IMR-90 (cell line): Measurements from ENCODE around the gene KDM2A. TPM values are rescaled to one million over a fixed set of nuclear protein-coding genes. Genes with fewer than 3 reads are reported as not detected.

Experiments used
- ATAC-seq: fragments of 200-7000 bp; cut with Tn5 transposase; 2 replicates; pipeline ENCODE4 v1.9.1; 2020; ENCODE audit warnings: low read depth, mild to moderate bottlenecking, moderate library complexity
- BruUV-seq: library from RNA; stranded (reverse); fragments of 400-500 nt; replicated peaks from 2 replicates; lab custom pipeline; 2021; lab: Mats Ljungman, UMichigan
- CTCF ChIA-PET: fragments of 300-600 bp; formaldehyde crosslinking; extraction: SDS; loops from one replicate; lab custom pipeline; 2021; ENCODE audit warnings: antibody characterized with exemption; lab: Yijun Ruan, JAX
- POLR2A ChIA-PET: fragments of 300-600 bp; sonication (Branson Sonifier 250); formaldehyde crosslinking; loops from one replicate; lab custom pipeline; 2022; ENCODE audit warnings: antibody characterized with exemption; ENCODE audit not compliant: unreplicated experiment; lab: Charles Lee
- DNase-seq: peaks from one replicate; pipeline ENCODE4 v3.0.0; 2013
- H2AFZ ChIP-seq: replicated peaks from 2 replicates; pipeline ENCODE3; 2013; ENCODE audit warnings: low read length, mild to moderate bottlenecking; ENCODE audit not compliant: poor library complexity
- H2AK5ac ChIP-seq: 2 replicates; pipeline ENCODE4 v1.6.1; 2013; ENCODE audit warnings: low read depth, low read length, inconsistent platforms
- H2AK9ac ChIP-seq: replicated peaks from 2 replicates; pipeline ENCODE3; 2013; ENCODE audit warnings: mild to moderate bottlenecking, low read depth, low read length, moderate library complexity; ENCODE audit not compliant: poor library complexity
- H2BK120ac ChIP-seq: 2 replicates; pipeline ENCODE4 v1.6.1; 2013; ENCODE audit warnings: low read depth, low read length, inconsistent platforms
- H2BK15ac ChIP-seq: 3 replicates; pipeline ENCODE4 v1.6.1; 2013; ENCODE audit warnings: low read depth, low read length, inconsistent platforms
- H2BK20ac ChIP-seq: 2 replicates; pipeline ENCODE4 v1.6.1; 2013; ENCODE audit warnings: low read depth, mild to moderate bottlenecking, inconsistent platforms, low read length, moderate library complexity
- H2BK5ac ChIP-seq: 2 replicates; pipeline ENCODE4 v1.6.1; 2013; ENCODE audit warnings: mild to moderate bottlenecking, low read depth, low read length, inconsistent platforms; ENCODE audit not compliant: poor library complexity, severe bottlenecking
- H3K14ac ChIP-seq: replicated peaks from 2 replicates; pipeline ENCODE4 v1.6.1; 2013; ENCODE audit warnings: low read depth, low read length, inconsistent platforms
- H3K18ac ChIP-seq: 2 replicates; pipeline ENCODE4 v1.6.1; 2013; ENCODE audit warnings: low read depth, low read length, control low read depth
- H3K23ac ChIP-seq: 2 replicates; pipeline ENCODE4 v1.6.1; 2013; ENCODE audit warnings: low read depth, low read length, inconsistent platforms
- H3K27ac ChIP-seq: 2 replicates; pipeline ENCODE4 v1.5.1; 2013; ENCODE audit warnings: mild to moderate bottlenecking, control low read depth, low read length; ENCODE audit not compliant: insufficient read depth
- H3K27me3 ChIP-seq: 2 replicates; pipeline ENCODE4 v1.6.1; 2013; ENCODE audit warnings: low read length; ENCODE audit not compliant: control insufficient read depth, insufficient read depth
- H3K36me3 ChIP-seq: 2 replicates; pipeline ENCODE4 v1.6.1; 2013; ENCODE audit warnings: low read length, mixed read lengths; ENCODE audit not compliant: control insufficient read depth, insufficient read depth
- H3K4ac ChIP-seq: 2 replicates; pipeline ENCODE4 v1.6.1; 2013; ENCODE audit warnings: low read depth, low read length, inconsistent platforms
- H3K4me1 ChIP-seq: 2 replicates; pipeline ENCODE4 v1.6.1; 2013; ENCODE audit warnings: low read length, mixed read lengths; ENCODE audit not compliant: control insufficient read depth, insufficient read depth
- H3K4me2 ChIP-seq: 2 replicates; pipeline ENCODE4 v1.6.1; 2013; ENCODE audit warnings: low read depth, mild to moderate bottlenecking, control low read depth, low read length, moderate library complexity
- H3K4me3 ChIP-seq: 2 replicates; pipeline ENCODE4 v1.5.1; 2013; ENCODE audit warnings: low read depth, mild to moderate bottlenecking, control low read depth, low read length, moderate library complexity; ENCODE audit not compliant: insufficient read depth
- H3K56ac ChIP-seq: 2 replicates; pipeline ENCODE4 v1.6.1; 2013; ENCODE audit warnings: low read length, inconsistent platforms; ENCODE audit not compliant: insufficient read depth; ENCODE audit errors: extremely low read depth
- H3K79me1 ChIP-seq, 2 experiments: 2 replicates each; pipeline ENCODE4 v1.6.1; 2013; ENCODE audit warnings: low read length in 2 of 2, inconsistent platforms in 1 of 2, low read depth in 1 of 2
- H3K9ac ChIP-seq: 2 replicates; pipeline ENCODE4 v1.6.1; 2013; ENCODE audit warnings: low read depth, low read length, control low read depth
- H3K9me1 ChIP-seq: 2 replicates; pipeline ENCODE4 v1.6.1; 2013; ENCODE audit warnings: low read length, inconsistent platforms; ENCODE audit not compliant: insufficient read depth
- H3K9me3 ChIP-seq: 2 replicates; pipeline ENCODE4 v1.6.1; 2013; ENCODE audit warnings: low read length; ENCODE audit not compliant: control insufficient read depth, insufficient read depth
- H4K20me1 ChIP-seq: 2 replicates; pipeline ENCODE4 v1.6.1; 2013; ENCODE audit warnings: low read length, inconsistent platforms; ENCODE audit not compliant: insufficient read depth
- H4K5ac ChIP-seq: 2 replicates; pipeline ENCODE4 v1.6.1; 2013; ENCODE audit warnings: mild to moderate bottlenecking, low read depth, low read length, control low read depth
- H4K8ac ChIP-seq, 2 experiments: 2 replicates each; pipeline ENCODE4 v1.6.1; 2013; ENCODE audit warnings: low read depth in 2 of 2, low read length in 2 of 2, control low read depth in 1 of 2, inconsistent platforms in 1 of 2
- H4K91ac ChIP-seq: 2 replicates; pipeline ENCODE4 v1.6.1; 2013; ENCODE audit warnings: low read depth, low read length, inconsistent platforms; ENCODE audit not compliant: insufficient read depth
- BHLHE40 ChIP-seq: fragments of 150-350 bp; IDR thresholded peaks from 2 replicates; pipeline ENCODE4 v1.6.1; 2016; ENCODE audit warnings: mild to moderate bottlenecking, low read depth, low read length
- CEBPB ChIP-seq: IDR thresholded peaks from 2 replicates; pipeline ENCODE4 v1.6.1; 2012; ENCODE audit warnings: low read depth, low read length, improper control_type of control experiment
- CHD1 ChIP-seq: IDR thresholded peaks from 2 replicates; pipeline ENCODE4 v1.6.1; 2012; ENCODE audit warnings: low read depth, low read length, improper control_type of control experiment
- FOS ChIP-seq: fragments of 150-350 bp; IDR thresholded peaks from 2 replicates; pipeline ENCODE4 v1.6.1; 2016; ENCODE audit warnings: low read depth, low read length
- MAFK ChIP-seq: IDR thresholded peaks from 2 replicates; pipeline ENCODE4 v1.6.1; 2012; ENCODE audit warnings: low read depth, low read length, improper control_type of control experiment
- MAZ ChIP-seq: IDR thresholded peaks from 2 replicates; pipeline ENCODE4 v1.6.1; 2012; ENCODE audit warnings: low read depth, mild to moderate bottlenecking, low read length, improper control_type of control experiment, moderate library complexity, borderline replicate concordance
- MXI1 ChIP-seq: IDR thresholded peaks from 2 replicates; pipeline ENCODE4 v1.6.1; 2012; ENCODE audit warnings: low read depth, mild to moderate bottlenecking, low read length, moderate library complexity, borderline replicate concordance
- NFE2L2 ChIP-seq: fragments of 150-350 bp; IDR thresholded peaks from 2 replicates; pipeline ENCODE4 v1.6.1; 2016; ENCODE audit warnings: low read depth, mild to moderate bottlenecking, low read length
- POLR2A ChIP-seq: IDR thresholded peaks from 2 replicates; pipeline ENCODE4 v1.6.1; 2012; ENCODE audit warnings: mild to moderate bottlenecking, low read depth, low read length
- RAD21 ChIP-seq: IDR thresholded peaks from 2 replicates; pipeline ENCODE4 v1.6.1; 2012; ENCODE audit warnings: low read length, improper control_type of control experiment
- RCOR1 ChIP-seq: IDR thresholded peaks from 2 replicates; pipeline ENCODE4 v1.6.1; 2012; ENCODE audit warnings: mild to moderate bottlenecking, low read length, improper control_type of control experiment; ENCODE audit not compliant: insufficient replicate concordance
- RFX5 ChIP-seq: IDR thresholded peaks from 2 replicates; pipeline ENCODE4 v1.8.0; 2012; ENCODE audit warnings: low read depth, mild to moderate bottlenecking, low read length, moderate library complexity
- SMC3 ChIP-seq: fragments of 150-350 bp; IDR thresholded peaks from 2 replicates; pipeline ENCODE4 v1.6.1; 2016; ENCODE audit warnings: low read depth, mild to moderate bottlenecking, antibody characterized with exemption, low read length, moderate library complexity
- WGBS, 2 experiments: methylation state at CpG; one replicate each; pipeline versions ENCODE4 v1.1.5 to v1.1.7; 2013; ENCODE audit warnings: missing lambda C conversion rate in 2 of 2; ENCODE audit not compliant: insufficient read length in 1 of 2; ENCODE audit errors: extremely low coverage in 2 of 2; 5-methylcytosine and 5-hydroxymethylcytosine counted together
- dilution Hi-C: fragments of 300-500 bp; cut with HindIII; formaldehyde crosslinking; loops from one replicate; pipeline ENCODE4 v1.14.3; 2018; ENCODE audit warnings: low sequenced_read_pairs; ENCODE audit not compliant: unreplicated experiment
- in situ Hi-C: fragments of 300-500 bp; cut with MboI; formaldehyde crosslinking; loops from 3 replicates; pipeline ENCODE4 v1.14.3; 2019; ENCODE audit warnings: low sequenced_read_pairs, inconsistent platforms, mixed read lengths
- intact Hi-C: fragments of 100-400 bp; cut with micrococcal nuclease; formaldehyde crosslinking; loops from 2 replicates; pipeline ENCODE4 v1.10.0; 2022
- polyA plus RNA-seq, 3 experiments: library from polyadenylated mRNA; depleted of rRNA; stranded (reverse); fragments of >200 nt; gene quantifications; 2 replicates each; pipeline ENCODE4 v1.2.3, GENCODE V29; 2012; ENCODE audit warnings: low replicate concordance in 1 of 3
- total RNA-seq: library from RNA; depleted of rRNA; stranded (reverse); fragments of >200 nt; gene quantifications from 2 replicates; pipeline ENCODE4 v1.2.3, GENCODE V29; 2012
- TF ChIP-seq, protein P1 (sequence below): fragments of 150-350 bp; IDR thresholded peaks from 2 replicates; pipeline ENCODE4 v1.6.1; 2016; ENCODE audit warnings: low read depth, mild to moderate bottlenecking, low read length, moderate library complexity, borderline replicate concordance
- TF ChIP-seq, protein P2 (sequence below): fragments of 150-350 bp; IDR thresholded peaks from 2 replicates; pipeline ENCODE4 v1.6.1; 2017; ENCODE audit warnings: mild to moderate bottlenecking, antibody characterized with exemption, low read length, low read depth
- TF ChIP-seq, protein P3 (sequence below): conservative IDR thresholded peaks from 2 replicates; pipeline ENCODE4 v1.5.1; 2012; ENCODE audit warnings: mild to moderate bottlenecking, low read depth, low read length, improper control_type of control experiment

The KDM2A gene
- total and polyA plus RNA-seq, 2 of the 4 experiments (the other 2 are of a cell fraction), result 26.7 to 42.6 TPM

DNA sequence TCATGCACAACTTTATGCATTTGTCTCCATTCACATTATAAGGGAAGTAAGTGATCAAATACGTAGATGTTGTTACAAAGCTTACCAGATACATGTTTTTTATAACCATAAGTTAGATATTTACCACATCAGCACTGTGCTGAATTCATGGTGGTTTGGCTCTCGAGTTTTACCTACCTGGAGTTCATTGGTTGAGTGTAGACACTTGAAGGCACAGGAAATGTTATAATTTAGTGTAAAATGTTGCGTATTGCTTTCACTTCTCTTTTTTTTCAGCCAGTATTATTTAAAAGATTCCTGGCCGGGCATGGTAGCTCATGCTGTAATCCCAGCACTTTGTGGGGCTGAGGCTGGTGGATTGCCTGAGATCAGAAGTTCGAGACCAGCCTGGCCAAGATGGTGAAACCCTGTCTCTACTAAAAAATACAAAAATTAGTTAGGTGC is 94.1 kb downstream of the KDM2A start:
- Histone ChIP-seq H4K8ac (no peak overlapping the region), H3K4me1 (no peaks in the 10 kb centered on the region), H4K20me1 (peaks cover 4% of the 10 kb centered on the region; the same call in 1 of the 2 replicates), H3K4me3 (no peak overlapping the region), H3K18ac (no peak overlapping the region), H2AK9ac (no peak overlapping the region), H2AFZ (no peak overlapping the region), H3K79me1 (peaks cover 15 to 25% of the 10 kb centered on the region in 2 experiments), H3K27me3 (no peaks in the 10 kb centered on the region), H3K4ac (no peak overlapping the region), H3K56ac (no peak overlapping the region), H3K9me1 (peaks cover 3% of the 10 kb centered on the region; the same call in 1 of the 2 replicates), H3K4me2 (no peak overlapping the region), H3K14ac (no peak overlapping the region), H2BK15ac (no peak overlapping the region), H3K36me3 (peaks cover 41% of the 10 kb centered on the region), H3K9me3 (no peaks in the 10 kb centered on the region), H3K27ac (no peak overlapping the region), H2BK120ac (no peak overlapping the region), H3K9ac (no peak overlapping the region), H2BK20ac (no peak overlapping the region), H4K91ac (no peak overlapping the region), H3K23ac (no peak overlapping the region), H2BK5ac (no peak overlapping the region), H2AK5ac (no peak overlapping the region), H4K5ac (no peak overlapping the region)
- TF ChIP-seq MAFK (no peak), POLR2A (no peak), RAD21 (no peak), CEBPB (no peak), RCOR1 (no peak), CHD1 (no peak), SMC3 (no peak), RFX5 (no peak), FOS (no peak), MAZ (no peak), MXI1 (no peak), BHLHE40 (no peak), NFE2L2 (no peak)
- TF ChIP-seq, protein P1, sequence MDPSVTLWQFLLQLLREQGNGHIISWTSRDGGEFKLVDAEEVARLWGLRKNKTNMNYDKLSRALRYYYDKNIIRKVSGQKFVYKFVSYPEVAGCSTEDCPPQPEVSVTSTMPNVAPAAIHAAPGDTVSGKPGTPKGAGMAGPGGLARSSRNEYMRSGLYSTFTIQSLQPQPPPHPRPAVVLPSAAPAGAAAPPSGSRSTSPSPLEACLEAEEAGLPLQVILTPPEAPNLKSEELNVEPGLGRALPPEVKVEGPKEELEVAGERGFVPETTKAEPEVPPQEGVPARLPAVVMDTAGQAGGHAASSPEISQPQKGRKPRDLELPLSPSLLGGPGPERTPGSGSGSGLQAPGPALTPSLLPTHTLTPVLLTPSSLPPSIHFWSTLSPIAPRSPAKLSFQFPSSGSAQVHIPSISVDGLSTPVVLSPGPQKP, result no peak
- TF ChIP-seq, protein P2, sequence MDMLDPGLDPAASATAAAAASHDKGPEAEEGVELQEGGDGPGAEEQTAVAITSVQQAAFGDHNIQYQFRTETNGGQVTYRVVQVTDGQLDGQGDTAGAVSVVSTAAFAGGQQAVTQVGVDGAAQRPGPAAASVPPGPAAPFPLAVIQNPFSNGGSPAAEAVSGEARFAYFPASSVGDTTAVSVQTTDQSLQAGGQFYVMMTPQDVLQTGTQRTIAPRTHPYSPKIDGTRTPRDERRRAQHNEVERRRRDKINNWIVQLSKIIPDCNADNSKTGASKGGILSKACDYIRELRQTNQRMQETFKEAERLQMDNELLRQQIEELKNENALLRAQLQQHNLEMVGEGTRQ, result no peak
- TF ChIP-seq, protein P3, sequence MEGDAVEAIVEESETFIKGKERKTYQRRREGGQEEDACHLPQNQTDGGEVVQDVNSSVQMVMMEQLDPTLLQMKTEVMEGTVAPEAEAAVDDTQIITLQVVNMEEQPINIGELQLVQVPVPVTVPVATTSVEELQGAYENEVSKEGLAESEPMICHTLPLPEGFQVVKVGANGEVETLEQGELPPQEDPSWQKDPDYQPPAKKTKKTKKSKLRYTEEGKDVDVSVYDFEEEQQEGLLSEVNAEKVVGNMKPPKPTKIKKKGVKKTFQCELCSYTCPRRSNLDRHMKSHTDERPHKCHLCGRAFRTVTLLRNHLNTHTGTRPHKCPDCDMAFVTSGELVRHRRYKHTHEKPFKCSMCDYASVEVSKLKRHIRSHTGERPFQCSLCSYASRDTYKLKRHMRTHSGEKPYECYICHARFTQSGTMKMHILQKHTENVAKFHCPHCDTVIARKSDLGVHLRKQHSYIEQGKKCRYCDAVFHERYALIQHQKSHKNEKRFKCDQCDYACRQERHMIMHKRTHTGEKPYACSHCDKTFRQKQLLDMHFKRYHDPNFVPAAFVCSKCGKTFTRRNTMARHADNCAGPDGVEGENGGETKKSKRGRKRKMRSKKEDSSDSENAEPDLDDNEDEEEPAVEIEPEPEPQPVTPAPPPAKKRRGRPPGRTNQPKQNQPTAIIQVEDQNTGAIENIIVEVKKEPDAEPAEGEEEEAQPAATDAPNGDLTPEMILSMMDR, result no peak
- DNase-seq (no peak), ATAC-seq (no peak)
- in situ Hi-C loops (no loop called here), intact Hi-C loops (no loop called here), dilution Hi-C loops (no loop called here)
- no TSS peak for BruUV-seq
- no CpG with 5 or more reads among the region's 5 CpGs for WGBS, 2 experiments
- ChIA-PET CTCF (interaction anchor here (0.5 kb wide), 1 partner anchor 282 kb away, joined by 3 read pairs; no protein-coding TSS in a partner anchor), POLR2A (no interaction called here)
